ENCODE results near the gene GPHN. TPM values are rescaled to one million over a fixed set of nuclear protein-coding genes. Genes with fewer than 3 reads are reported as not detected.

GPHN gene
- total and polyA plus RNA-seq, 2 of the 8 experiments (the other 6 are each of a cell fraction or from before 2014, with no cell fraction given) = 6.0 to 16.0 TPM

DNA sequence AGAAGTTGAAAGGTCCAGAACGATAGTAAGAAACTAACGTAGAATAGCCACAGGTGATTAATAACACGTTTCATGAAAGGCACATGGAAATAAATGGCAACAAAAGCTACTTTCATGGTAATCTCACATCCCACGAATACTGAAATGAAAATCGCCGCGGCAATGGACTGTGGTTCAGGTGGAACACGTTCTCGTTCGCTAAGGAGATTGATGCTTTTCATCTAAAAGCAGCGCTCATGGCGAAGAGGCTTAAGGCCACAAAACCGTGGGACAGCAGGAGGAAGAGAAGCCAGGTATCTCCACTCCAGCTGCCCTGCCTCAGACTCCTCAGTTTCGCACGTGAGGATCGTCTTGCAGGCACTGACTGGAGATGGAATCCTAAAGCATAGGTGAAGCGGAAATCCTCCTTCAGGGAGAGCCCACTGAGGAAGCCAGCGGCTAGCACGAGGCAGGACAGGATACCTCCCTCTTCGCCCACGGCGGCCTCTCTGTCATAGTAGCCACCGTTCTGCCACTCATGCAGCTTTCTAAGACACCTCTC is 696 bp upstream of the GPHN start (continued):
- TF ChIP-seq HDAC2 (IDR thresholded peaks at IDR 0.05; ENCODE audit: borderline replicate concordance in 1 of 2, low read depth in 2 of 2, low read length in 2 of 2) (0 out of 4 replicates have a peak, but pooled peaks of 1 of the 2 experiments have one; percentile 40), POU5F1 (IDR thresholded peaks at IDR 0.05; ENCODE audit: low read depth, low read length) (no peak), SAP30 (IDR thresholded peaks at IDR 0.05; ENCODE audit: insufficient read depth, insufficient replicate concordance, low read length) (no peak), ZNF274 (IDR thresholded peaks at IDR 0.05; ENCODE audit: borderline replicate concordance, extremely low read depth, low read length) (no peak), SIN3A (conservative IDR thresholded peaks at IDR 0.05 in 1 of 2, IDR thresholded peaks at IDR 0.05 in 1 of 2; ENCODE audit: low read depth in 1 of 2, low read length in 2 of 2) (no peak), NANOG (IDR thresholded peaks at IDR 0.05; ENCODE audit: insufficient read depth, low read depth, low read length, poor library complexity, severe bottlenecking) (no peak), MAFK (IDR thresholded peaks at IDR 0.05; ENCODE audit: low read depth, low read length) (no peak), CBX5 (IDR thresholded peaks at IDR 0.05; ENCODE audit: low read depth, low read length) (no peak), SP1 (IDR thresholded peaks at IDR 0.05; ENCODE audit: low read depth, low read length) (no peak), TEAD4 (IDR thresholded peaks at IDR 0.05; ENCODE audit: low read depth, low read length) (no peak), EZH2 (IDR thresholded peaks at IDR 0.05; ENCODE audit: low read depth, low read length, severe bottlenecking) (no peak), RBBP5 (IDR thresholded peaks at IDR 0.05; ENCODE audit: borderline replicate concordance, low read depth, low read length) (no peak; the same call in 1 of the 2 replicates), BCL11A (IDR thresholded peaks at IDR 0.05; ENCODE audit: low read depth in 2 of 2, low read length in 2 of 2) (no peak), SP2 (IDR thresholded peaks at IDR 0.05; ENCODE audit: low read length) (no peak), PHF8 (conservative IDR thresholded peaks at IDR 0.05; ENCODE audit: low read depth, low read length) (peak; percentile 46), CHD2 (IDR thresholded peaks at IDR 0.05; ENCODE audit: low read length) (no peak), TCF12 (IDR thresholded peaks at IDR 0.05; ENCODE audit: low read depth, low read length) (no peak), JUN (IDR thresholded peaks at IDR 0.05; ENCODE audit: low read depth, low read length) (no peak), JUND (IDR thresholded peaks at IDR 0.05; ENCODE audit: low read length) (no peak)
- TF ChIP-seq, protein P1, sequence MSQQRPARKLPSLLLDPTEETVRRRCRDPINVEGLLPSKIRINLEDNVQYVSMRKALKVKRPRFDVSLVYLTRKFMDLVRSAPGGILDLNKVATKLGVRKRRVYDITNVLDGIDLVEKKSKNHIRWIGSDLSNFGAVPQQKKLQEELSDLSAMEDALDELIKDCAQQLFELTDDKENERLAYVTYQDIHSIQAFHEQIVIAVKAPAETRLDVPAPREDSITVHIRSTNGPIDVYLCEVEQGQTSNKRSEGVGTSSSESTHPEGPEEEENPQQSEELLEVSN (IDR thresholded peaks at IDR 0.05) = 0 out of 2 replicates have a peak, but pooled peaks have one; percentile 72

All from H1 (cell line).